HS-27A (cell line): ENCODE measurements around the gene TRAPPC2B.

Experiments used
- DNase-seq: peaks from one replicate; pipeline ENCODE4 v3.0.0-alpha.2; 2012; ENCODE audit warnings: low read depth, missing footprints

The TRAPPC2B gene

DNA sequence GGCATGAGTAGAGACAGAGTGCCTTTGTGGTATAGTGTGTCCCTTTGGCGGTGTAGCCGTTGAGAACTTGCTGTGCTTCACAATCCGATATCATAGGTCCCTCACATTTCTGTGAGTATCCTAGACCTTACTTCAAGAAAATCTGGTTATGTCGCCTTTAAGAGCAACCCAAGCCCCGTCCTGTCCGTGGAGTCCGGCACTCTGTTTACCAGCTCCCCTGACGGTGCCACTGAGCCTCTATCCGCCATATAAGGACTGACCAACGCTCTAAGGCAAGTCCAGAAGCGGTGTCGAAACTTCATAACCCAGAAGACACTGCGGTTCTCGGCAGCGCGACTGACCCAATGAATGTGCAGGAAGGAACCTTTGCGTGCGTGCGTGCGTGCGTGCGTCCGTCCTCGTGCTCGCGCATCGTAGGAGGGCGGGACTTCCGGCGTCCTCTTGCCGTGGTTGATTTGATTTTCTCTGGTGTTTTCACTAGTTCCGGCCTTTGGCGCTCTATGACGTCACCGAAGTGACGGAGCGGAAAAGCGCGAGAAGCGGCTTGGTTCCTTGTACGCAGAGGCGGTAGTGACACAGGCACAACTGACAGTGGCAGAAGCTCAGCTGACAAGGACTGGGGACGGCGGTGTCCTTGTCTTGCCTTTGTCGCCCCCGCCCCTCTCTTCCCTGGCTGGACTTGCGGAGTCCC is at the start of gene TRAPPC2B, which contains the start of gene ZNF547:
Gene TRAPPC2B (plus strand): TSS at position 555 of the 691 bp plus-strand sequence. CDS start 1,283 bp downstream, outside the sequence.
Gene ZNF547 (plus strand): TSS at position 555 of the 691 bp plus-strand sequence. CDS start 5,005 bp downstream, outside the sequence.
- DNase-seq = peak; percentile 99

GRCh38 chr19:57314146-57314545 is 49.2 kb upstream of the TRAPPC2B start:
- no peak for DNase-seq

DNA sequence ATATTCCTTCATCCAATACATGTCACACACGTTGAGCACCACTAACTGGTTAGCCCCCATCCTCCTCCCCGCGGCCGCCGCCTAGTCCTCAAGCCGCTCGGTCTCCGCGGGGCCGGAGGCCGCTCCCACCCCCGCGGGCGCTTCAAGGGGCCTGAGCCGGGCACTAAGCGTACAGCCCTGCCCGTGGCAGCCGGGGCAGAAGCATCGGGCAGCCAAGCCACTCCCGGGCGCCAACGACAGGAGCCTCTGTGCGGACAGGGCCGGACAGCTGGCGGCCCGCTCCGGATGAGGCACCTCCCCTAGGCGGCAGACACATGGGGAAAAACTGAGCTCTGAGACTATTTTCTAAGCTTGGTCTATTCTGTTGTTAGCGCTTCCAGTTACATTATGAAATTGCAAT is 45.8 kb upstream of the TRAPPC2B start:
- no peak for DNase-seq

DNA sequence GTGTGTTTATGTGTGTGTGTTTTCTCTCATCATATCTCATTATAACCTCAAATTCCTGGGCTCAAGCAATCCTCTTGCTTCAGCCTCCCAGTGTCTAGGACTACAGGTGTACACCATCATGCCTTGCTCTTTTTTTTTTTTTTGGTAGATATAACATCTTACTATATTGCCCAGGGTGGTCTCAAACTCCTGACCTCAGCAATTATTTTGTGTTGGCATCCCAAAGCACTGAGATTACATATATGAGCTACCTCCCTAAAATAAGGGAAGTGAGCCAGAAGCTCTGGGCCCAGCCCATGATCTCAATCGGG is 43.5 kb upstream of the TRAPPC2B start:
- no peak for DNase-seq

GRCh38 chr19:57320180-57321084 is 42.9 kb upstream of the TRAPPC2B start, which contains the start of gene ZNF543:
Gene ZNF543 (plus strand): TSS chr19:57320472. CDS start chr19:57320854, 382 bp downstream.
- peak; percentile 95 for DNase-seq

- no peak for DNase-seq
Observed at GRCh38 chr19:57321116-57321515, 42.2 kb upstream of the TRAPPC2B start.

DNA sequence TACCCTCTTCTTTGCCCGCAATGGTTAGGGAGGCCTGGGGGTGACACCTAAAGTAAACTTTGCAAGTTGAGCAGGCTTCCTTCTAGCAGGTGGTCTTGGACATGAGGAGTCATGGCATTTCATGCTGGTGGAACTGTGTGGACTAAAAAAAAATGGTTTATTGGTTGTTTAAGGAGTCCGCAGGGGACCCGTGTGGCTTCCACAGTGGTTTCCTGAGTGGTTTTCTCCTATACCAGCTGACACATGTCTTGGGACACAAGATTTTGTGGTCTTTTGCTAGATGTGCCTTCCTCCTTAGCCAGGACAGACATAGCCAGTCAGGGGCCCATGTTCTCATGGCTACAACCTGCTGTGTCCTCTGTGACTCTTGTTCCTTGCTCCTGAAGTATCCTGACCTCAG is 41.6 kb upstream of the TRAPPC2B start:
- no peak for DNase-seq

GRCh38 chr19:57324992-57325391 is 38.4 kb upstream of the TRAPPC2B start:
- DNase-seq = no peak

GRCh38 chr19:57327993-57328392 is 35.4 kb upstream of the TRAPPC2B start:
- no peak for DNase-seq

DNA sequence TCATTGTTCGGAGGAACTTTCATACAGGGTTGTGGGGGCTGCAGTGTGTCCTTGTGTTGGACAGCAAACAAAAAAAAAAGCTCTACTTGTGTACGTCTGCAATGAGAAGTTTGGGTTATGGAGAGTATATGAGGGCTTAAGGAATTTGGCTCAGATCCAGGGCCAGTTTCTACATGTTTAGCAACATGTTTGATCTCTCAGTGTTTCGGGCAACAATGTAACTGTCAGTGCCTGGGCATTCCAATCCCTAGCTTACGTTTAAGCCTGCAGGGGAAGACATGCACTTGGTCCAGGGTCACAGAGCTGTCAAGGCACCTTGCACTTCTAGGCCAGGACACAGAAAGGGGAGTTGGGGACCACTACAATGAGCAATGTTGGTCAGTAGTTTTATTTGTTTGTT is 29.2 kb upstream of the TRAPPC2B start:
- no peak for DNase-seq

- no peak for DNase-seq
Observed at GRCh38 chr19:57338877-57339276, 24.5 kb upstream of the TRAPPC2B start.

GRCh38 chr19:57342582-57342981 is 20.8 kb upstream of the TRAPPC2B start:
- DNase-seq = no peak

GRCh38 chr19:57348136-57348535 is 15.2 kb upstream of the TRAPPC2B start:
- DNase-seq = no peak

DNA sequence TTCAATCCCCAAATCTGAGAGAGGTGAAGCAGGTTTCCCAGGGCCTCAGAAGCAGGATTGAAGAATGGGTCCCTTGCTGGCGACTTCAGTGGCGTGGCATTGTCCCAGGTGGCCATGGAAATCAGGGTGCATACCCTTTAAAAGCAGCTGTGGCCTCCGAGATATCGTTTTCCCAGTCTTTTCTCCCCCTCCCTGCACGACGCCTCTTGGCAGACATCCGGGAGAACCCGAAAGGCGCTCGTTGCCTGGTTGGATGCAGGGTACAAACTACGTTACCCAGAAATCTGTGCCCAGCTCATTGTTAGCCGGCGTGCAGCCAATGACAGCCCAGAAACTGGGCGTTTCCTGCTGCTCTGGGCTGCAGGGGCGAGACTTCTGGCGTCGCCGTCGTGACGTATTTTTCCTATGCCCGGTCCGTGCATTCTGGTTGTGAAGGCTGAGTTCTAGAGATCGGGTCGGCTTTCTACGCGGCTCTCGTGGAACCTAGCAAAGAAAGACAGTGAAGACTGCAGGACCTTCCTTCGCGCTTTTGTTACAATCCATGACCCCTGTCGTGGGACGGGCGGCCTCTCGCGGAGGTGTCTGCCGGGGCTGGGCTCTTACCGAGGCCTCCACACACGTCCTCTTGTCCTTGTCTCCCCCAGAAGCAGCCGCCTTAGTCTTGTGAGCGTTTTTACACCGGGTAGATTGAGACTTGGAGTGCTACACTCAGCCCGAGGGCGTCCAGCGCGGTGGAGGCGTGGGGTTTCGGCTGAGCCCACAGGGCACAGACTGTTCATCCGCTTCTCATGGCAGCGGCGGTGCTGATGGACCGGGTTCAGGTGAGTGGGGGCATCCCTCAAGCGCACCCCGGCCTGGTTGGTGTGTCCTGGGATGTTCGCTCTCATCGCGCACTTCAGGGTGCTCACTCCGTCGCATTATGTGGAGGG is 12.2 kb upstream of the TRAPPC2B start, which contains the start of gene ZNF304:
Gene ZNF304 (plus strand): TSS at position 395 of the 929 bp plus-strand sequence. CDS start 394 bp downstream, at position 789.
- peak; percentile 96 for DNase-seq

GRCh38 chr19:57351867-57352266 is 11.5 kb upstream of the TRAPPC2B start:
- no peak for DNase-seq

DNA sequence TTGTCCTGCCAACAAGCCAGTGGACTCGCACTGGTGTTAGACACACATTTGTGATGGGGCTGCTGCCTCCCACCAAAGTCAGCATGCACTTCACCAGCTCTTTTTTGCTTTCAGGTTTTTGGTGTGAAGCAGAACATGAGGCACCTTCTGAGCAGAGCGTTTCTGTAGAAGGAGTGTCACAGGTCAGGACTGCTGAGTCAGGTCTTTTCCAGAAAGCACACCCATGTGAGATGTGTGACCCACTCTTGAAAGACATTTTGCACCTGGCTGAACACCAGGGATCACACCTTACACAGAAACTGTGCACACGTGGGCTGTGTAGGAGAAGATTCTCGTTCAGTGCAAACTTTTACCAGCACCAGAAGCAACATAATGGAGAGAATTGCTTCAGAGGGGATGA is 7.4 kb upstream of the TRAPPC2B start:
- DNase-seq = no peak

- DNase-seq = no peak
Observed at GRCh38 chr19:57357406-57357805, 5.9 kb upstream of the TRAPPC2B start.

DNA sequence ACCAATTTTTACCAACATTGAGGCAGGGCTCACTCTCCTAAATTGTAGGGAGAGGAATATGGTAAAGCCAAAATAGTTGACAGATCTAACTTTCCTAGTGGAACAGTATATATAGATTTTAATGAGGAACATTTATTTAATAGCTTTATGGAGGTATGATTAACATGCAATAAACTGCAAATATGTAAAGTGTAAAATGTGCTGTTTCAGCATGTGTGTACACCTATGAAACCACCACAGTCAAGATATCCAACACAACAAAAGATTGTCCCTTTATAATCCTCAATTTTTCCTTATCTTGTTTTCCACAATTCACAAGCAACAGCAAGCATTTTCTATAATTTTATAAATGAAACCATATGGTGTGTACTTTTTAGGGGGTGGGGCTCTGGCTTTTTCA is 4.1 kb upstream of the TRAPPC2B start:
- no peak for DNase-seq

GRCh38 chr19:57362419-57362818 is 932 bp upstream of the TRAPPC2B start:
- no peak for DNase-seq

- DNase-seq = no peak
Observed at GRCh38 chr19:57363688-57364181, 384 bp downstream of the TRAPPC2B start.

- no peak for DNase-seq
Observed at GRCh38 chr19:57366776-57367175, 3.4 kb downstream of the TRAPPC2B start.

DNA sequence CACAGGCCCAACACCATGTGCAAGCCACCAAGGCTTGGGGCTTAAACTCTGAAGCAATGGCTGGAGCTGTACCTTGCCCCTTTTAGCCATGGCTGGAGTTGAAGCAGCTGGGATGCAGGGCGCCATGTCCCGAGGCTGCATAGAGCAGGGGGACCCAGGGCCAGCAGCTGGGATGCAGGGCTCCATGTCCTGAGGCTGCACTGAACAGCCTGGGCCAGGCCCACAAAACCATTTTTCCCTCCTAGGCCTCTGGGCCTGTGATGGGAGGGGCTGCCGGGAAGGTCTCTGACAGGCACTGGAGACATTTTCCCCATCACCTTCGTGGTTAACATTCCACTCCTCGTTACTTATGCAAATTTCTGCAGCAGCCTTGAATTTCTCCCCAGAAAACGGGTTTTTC is 10.8 kb downstream of the TRAPPC2B start:
- DNase-seq = no peak
